GM12878 (cell line): Measurements from ENCODE around the gene PXT1. TPM values are rescaled to one million over a fixed set of nuclear protein-coding genes. Genes with fewer than 3 reads are reported as not detected.
A peak's percentile ranks its signal among the peaks of the same experiment; 100 is the strongest.

Source experiments
- ASH2L ChIP-seq: fragments of 300-600, 200-600 bp; sonication (generic); IDR thresholded peaks from 2 replicates; pipeline ENCODE4 v1.6.1; 2017; ENCODE audit warnings: low read depth, mild to moderate bottlenecking, borderline replicate concordance
- ATF2 ChIP-seq: IDR thresholded peaks from 2 replicates; pipeline ENCODE4 v1.6.1; 2012; ENCODE audit warnings: low read length, inconsistent platforms
- ATF7 ChIP-seq: fragments of 450-650 bp; IDR thresholded peaks from 2 replicates; pipeline ENCODE4 v1.6.1; 2016; ENCODE audit warnings: low read depth, mild to moderate bottlenecking
- BACH1 ChIP-seq: fragments of 450-650 bp; IDR thresholded peaks from 2 replicates; pipeline ENCODE4 v1.6.1; 2017; ENCODE audit warnings: mild to moderate bottlenecking, borderline replicate concordance
- BCL11A ChIP-seq: IDR thresholded peaks from 2 replicates; pipeline ENCODE4 v1.6.1; 2011; ENCODE audit warnings: low read depth, low read length
- CREM ChIP-seq: IDR thresholded peaks from 2 replicates; pipeline ENCODE4 v1.6.1; 2014; ENCODE audit warnings: antibody characterized with exemption, low read depth
- E4F1 ChIP-seq: fragments of 450-650 bp; IDR thresholded peaks from 2 replicates; pipeline ENCODE4 v1.6.1; 2018; ENCODE audit warnings: borderline replicate concordance, mild to moderate bottlenecking; ENCODE audit not compliant: partially characterized antibody
- EED ChIP-seq: sonication (generic); IDR thresholded peaks from 2 replicates; pipeline ENCODE4 v1.6.1; 2016; ENCODE audit warnings: antibody characterized with exemption, low read depth
- HDGF ChIP-seq: fragments of 450-650 bp; IDR thresholded peaks from 2 replicates; pipeline ENCODE4 v1.6.1; 2016; ENCODE audit warnings: antibody characterized with exemption
- IKZF2 ChIP-seq, 2 experiments: fragments of 450-650 bp; IDR thresholded peaks; 2 replicates each; pipeline ENCODE4 v1.6.1; 2017; ENCODE audit warnings: mild to moderate bottlenecking in 2 of 2, moderate library complexity in 2 of 2
- LARP7 ChIP-seq: fragments of 450-650 bp; IDR thresholded peaks from 2 replicates; pipeline ENCODE4 v1.6.1; 2017; ENCODE audit warnings: mild to moderate bottlenecking
- MYB ChIP-seq: fragments of 150-350 bp; IDR thresholded peaks from 2 replicates; pipeline ENCODE4 v1.6.1; 2014; ENCODE audit warnings: mild to moderate bottlenecking, low read depth, low read length, borderline replicate concordance
- NFYA ChIP-seq: IDR thresholded peaks from 2 replicates; pipeline ENCODE4 v1.6.1; 2011; ENCODE audit warnings: low read depth, mild to moderate bottlenecking, low read length, improper control_type of control experiment, borderline replicate concordance
- POLR2A ChIP-seq: IDR thresholded peaks from 2 replicates; pipeline ENCODE4 v1.6.1; 2011; ENCODE audit warnings: low read depth, mild to moderate bottlenecking, low read length
- POU2F2 ChIP-seq: IDR thresholded peaks from 3 replicates; pipeline ENCODE4 v1.6.1; 2011; ENCODE audit warnings: low read depth, mild to moderate bottlenecking, low read length, borderline replicate concordance
- PRDM15 ChIP-seq: fragments of 450-650 bp; formaldehyde crosslinking; IDR thresholded peaks from 2 replicates; pipeline ENCODE4 v1.4.0; 2020; ENCODE audit warnings: mild to moderate bottlenecking, moderate library complexity
- RUNX3 ChIP-seq: IDR thresholded peaks from 2 replicates; pipeline ENCODE4 v1.6.1; 2012; ENCODE audit warnings: low read length, inconsistent platforms
- SUZ12 ChIP-seq: fragments of 200-600 bp; sonication (generic); IDR thresholded peaks from one replicate; pipeline ENCODE4 v1.6.1; 2018; ENCODE audit warnings: antibody characterized with exemption, mild to moderate bottlenecking; ENCODE audit not compliant: unreplicated experiment
- ZNF592 ChIP-seq: fragments of 450-650 bp; IDR thresholded peaks from 2 replicates; pipeline ENCODE4 v1.6.1; 2017; ENCODE audit warnings: mild to moderate bottlenecking, moderate library complexity
- polyA plus RNA-seq, 11 experiments: library from polyadenylated mRNA; depleted of rRNA in 4 of 11; unstranded in 6 of 11; stranded (reverse) in 5 of 11; fragments of >200 nt; fragmentation: Nextera tagmentation in 4 of 11; fragmentation: Illumina TruSeq in 1 of 11; extraction: Ambion mirVana in 4 of 11; extraction: Trizol in 1 of 11; gene quantifications; 1 replicate in 1 of 11; 2 replicates in 10 of 11; pipeline versions ENCODE4 v1.2.1 to v1.2.3, GENCODE V29; 2011 to 2016; ENCODE audit warnings: inconsistent platforms in 2 of 11, missing spikeins in 2 of 11, low read depth in 1 of 11
- total RNA-seq, 4 experiments: library from RNA; depleted of rRNA in 3 of 4; stranded (reverse); fragments of >200 nt in 3 of 4; fragmentation: Illumina TruSeq in 1 of 4; extraction: Trizol in 1 of 4; gene quantifications; 2 replicates each; pipeline versions ENCODE4 v1.2.1 to v1.2.3, GENCODE V29; 2013 to 2021

Gene PXT1
- total and polyA plus RNA-seq, 10 of the 15 experiments (the other 5 are each of a cell fraction or from before 2014, with no cell fraction given): 0.27 to 2.9 (median 0.50) TPM

GRCh38 chr6:36357872-36358225 is 84.8 kb downstream of the PXT1 start (continued):
- TF ChIP-seq ZNF592: peak; percentile 65; the same call in 1 of the 2 replicates
- TF ChIP-seq IKZF2 (IDR thresholded peaks at IDR 0.05): peak; percentile 90 to 91
- TF ChIP-seq POLR2A: no peak
- TF ChIP-seq SUZ12: no peak
- no peak for TF ChIP-seq ASH2L
- peak; percentile 99 for TF ChIP-seq ATF7
- peak; percentile 74; the same call in 1 of the 2 replicates for TF ChIP-seq MYB
- TF ChIP-seq PRDM15 (CRISPR knock-in tag): no peak
- TF ChIP-seq ATF2: peak; percentile 72
- TF ChIP-seq NFYA: no peak
- peak; percentile 25 for TF ChIP-seq E4F1
- peak; percentile 92 for TF ChIP-seq RUNX3
- no peak for TF ChIP-seq LARP7
- TF ChIP-seq EED: peak; percentile 60
- TF ChIP-seq HDGF: peak; percentile 83; the same call in 1 of the 2 replicates
- peak; percentile 36; the same call in 1 of the 2 replicates for TF ChIP-seq BACH1
- peak; percentile 73 for TF ChIP-seq CREM
- peak; percentile 64; the same call in 1 of the 3 replicates for TF ChIP-seq POU2F2
- peak; percentile 73 for TF ChIP-seq BCL11A
